Astrocyte (in vitro differentiated cells and primary cell): Measurements from ENCODE around the gene PCK1. TPM values are rescaled to one million over a fixed set of nuclear protein-coding genes. Genes with fewer than 3 reads are reported as not detected.

ENCODE experiments used
- DNase-seq: peaks from one replicate; pipeline ENCODE4 v3.0.0-alpha.2; 2010; ENCODE audit warnings: low read depth
- FAIRE-seq: peaks from 2 replicates; lab custom pipeline; 2011; peaks lifted over from hg19 to GRCh38; lab: Jason Lieb, UNC
- H2AFZ ChIP-seq: 2 replicates; pipeline ENCODE4 v1.6.0; 2012; ENCODE audit warnings: low read depth, low read length, inconsistent platforms
- H3K27ac ChIP-seq: 2 replicates; pipeline ENCODE4 v1.5.1; 2011; ENCODE audit warnings: low read depth, low read length, inconsistent platforms
- H3K27me3 ChIP-seq: 2 replicates; pipeline ENCODE4 v1.6.0; 2011; ENCODE audit warnings: low read length, inconsistent platforms; ENCODE audit not compliant: insufficient read depth
- H3K36me3 ChIP-seq: 2 replicates; pipeline ENCODE4 v1.5.1; 2011; ENCODE audit warnings: low read length, inconsistent platforms; ENCODE audit not compliant: insufficient read depth
- H3K4me1 ChIP-seq: 2 replicates; pipeline ENCODE4 v1.5.1; 2011; ENCODE audit warnings: low read length, inconsistent platforms; ENCODE audit not compliant: insufficient read depth
- H3K4me2 ChIP-seq: 2 replicates; pipeline ENCODE4 v1.6.0; 2012; ENCODE audit warnings: low read length, inconsistent platforms
- H3K4me3 ChIP-seq: 2 replicates; pipeline ENCODE4 v1.5.1; 2011; ENCODE audit warnings: low read depth, mild to moderate bottlenecking, low read length, inconsistent platforms; ENCODE audit not compliant: insufficient read depth
- H3K79me2 ChIP-seq: 2 replicates; pipeline ENCODE4 v1.6.0; 2012; ENCODE audit warnings: mild to moderate bottlenecking, low read length, inconsistent platforms; ENCODE audit not compliant: insufficient read depth
- H3K9ac ChIP-seq: 2 replicates; pipeline ENCODE4 v1.6.0; 2012; ENCODE audit warnings: mild to moderate bottlenecking, low read length, inconsistent platforms
- H3K9me3 ChIP-seq: 2 replicates; pipeline ENCODE4 v1.5.1; 2012; ENCODE audit warnings: low read depth, mild to moderate bottlenecking, low read length, inconsistent platforms; ENCODE audit not compliant: insufficient read depth
- H4K20me1 ChIP-seq: 2 replicates; pipeline ENCODE4 v1.6.0; 2012; ENCODE audit warnings: low read length, inconsistent platforms; ENCODE audit not compliant: insufficient read depth
- H3K27ac Mint-ChIP-seq: one replicate; pipeline ENCODE4 v1.8.0; 2021; ENCODE audit warnings: mild to moderate bottlenecking, mixed read lengths; ENCODE audit not compliant: unreplicated experiment
- H3K27me3 Mint-ChIP-seq: one replicate; pipeline ENCODE4 v1.8.0; 2021; ENCODE audit warnings: low read depth, mixed read lengths; ENCODE audit not compliant: unreplicated experiment
- H3K36me3 Mint-ChIP-seq: one replicate; pipeline ENCODE4 v1.8.0; 2021; ENCODE audit warnings: low read depth, mixed read lengths; ENCODE audit not compliant: unreplicated experiment
- H3K4me1 Mint-ChIP-seq: one replicate; pipeline ENCODE4 v1.8.0; 2021; ENCODE audit warnings: low read depth, mixed read lengths; ENCODE audit not compliant: unreplicated experiment
- H3K4me3 Mint-ChIP-seq: one replicate; pipeline ENCODE4 v1.8.0; 2021; ENCODE audit warnings: mild to moderate bottlenecking, moderate library complexity, mixed read lengths; ENCODE audit not compliant: unreplicated experiment
- H3K9me3 Mint-ChIP-seq: one replicate; pipeline ENCODE4 v1.8.0; 2021; ENCODE audit warnings: mild to moderate bottlenecking, mixed read lengths; ENCODE audit not compliant: unreplicated experiment
- CTCF ChIP-seq: IDR thresholded peaks from 2 replicates; pipeline ENCODE4 v1.5.1; 2011; ENCODE audit warnings: low read depth, mild to moderate bottlenecking, inconsistent platforms, low read length, moderate library complexity; ENCODE audit not compliant: insufficient read depth
- EZH2 ChIP-seq: IDR thresholded peaks from 2 replicates; pipeline ENCODE4 v1.6.1; 2012; ENCODE audit warnings: mild to moderate bottlenecking, low read length, inconsistent platforms; ENCODE audit not compliant: insufficient read depth
- total RNA-seq: library from RNA; stranded (reverse); gene quantifications from 2 replicates; pipeline ENCODE4 v1.2.1, GENCODE V29; 2021

The PCK1 gene
- total RNA-seq, 1 donor from 2014 or later = not detected

DNA sequence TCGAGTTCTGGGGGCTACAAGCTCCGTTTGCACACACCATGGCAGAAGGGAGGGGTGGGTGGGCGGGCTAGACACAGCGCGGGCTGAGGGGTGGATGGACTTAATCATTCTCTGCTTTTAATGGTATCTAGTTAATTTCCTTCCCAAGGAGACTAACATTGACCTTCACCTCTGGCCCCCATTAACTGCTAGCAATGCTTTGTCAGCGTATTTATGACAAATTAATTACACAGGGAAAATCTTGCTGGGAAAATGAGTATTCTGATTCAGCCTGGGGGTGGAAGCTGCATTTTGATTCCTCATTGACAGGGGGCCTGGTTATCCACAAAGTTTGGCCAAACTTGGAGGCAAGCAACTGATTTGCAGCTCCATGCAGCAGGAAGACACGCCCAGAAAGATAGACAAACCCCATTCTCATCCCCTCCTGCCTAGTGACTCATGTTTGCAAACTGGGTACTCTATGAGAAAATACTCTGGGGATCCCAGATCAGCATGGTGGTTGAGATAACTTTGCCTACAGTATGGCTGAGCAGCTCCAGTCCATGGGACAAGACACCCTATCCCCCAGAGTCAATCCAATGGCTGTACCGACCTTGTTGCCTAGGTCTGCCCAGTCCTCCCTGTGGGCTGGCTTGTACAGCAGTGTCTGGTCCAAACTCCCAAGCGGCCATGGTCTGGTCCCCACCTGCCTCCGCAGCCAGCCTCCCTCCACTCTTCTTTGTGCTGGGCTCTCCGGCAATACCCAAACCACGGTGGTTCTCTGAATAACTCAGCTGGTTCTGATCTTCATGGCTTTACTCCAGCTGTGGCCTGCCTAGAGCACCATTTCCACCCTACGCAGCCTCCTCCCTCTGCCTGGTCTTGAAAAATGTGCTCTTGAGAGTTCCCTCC, 39.7 kb downstream of the PCK1 start:
- Histone ChIP-seq H3K4me1 (no peaks in the 10 kb centered on the region), H3K79me2 (no peaks in the 10 kb centered on the region), H3K4me2 (no peak overlapping the region), H3K27me3 (no peaks in the 10 kb centered on the region), H3K27ac (no peak overlapping the region), H3K9ac (no peak overlapping the region), H4K20me1 (no peaks in the 10 kb centered on the region), H2AFZ (no peak overlapping the region), H3K4me3 (no peak overlapping the region), H3K9me3 (no peaks in the 10 kb centered on the region), H3K36me3 (no peaks in the 10 kb centered on the region)
- peaks cover 1% of the 10 kb centered on the region for H3K9me3 Mint-ChIP-seq
- H3K27me3 Mint-ChIP-seq = peaks cover 17% of the 10 kb centered on the region
- FAIRE-seq (no peak), DNase-seq (no peak)
- no peak overlapping the region for H3K27ac Mint-ChIP-seq
- no peaks in the 10 kb centered on the region for H3K4me1 Mint-ChIP-seq
- no peak overlapping the region for H3K4me3 Mint-ChIP-seq
- no peaks in the 10 kb centered on the region for H3K36me3 Mint-ChIP-seq
- TF ChIP-seq CTCF = no peak
- TF ChIP-seq EZH2 = no peak

GRCh38 chr20:57601211-57601570, 40.3 kb downstream of the PCK1 start:
- no peak overlapping the region for H3K4me2 ChIP-seq
- H3K9ac ChIP-seq = no peak overlapping the region
- no peaks in the 10 kb centered on the region for H4K20me1 ChIP-seq
- no peak overlapping the region for H3K4me3 ChIP-seq
- no peaks in the 10 kb centered on the region for H3K36me3 ChIP-seq
- DNase-seq = no peak
- Mint-ChIP-seq H3K27ac (no peak overlapping the region), H3K36me3 (no peaks in the 10 kb centered on the region), H3K4me1 (no peaks in the 10 kb centered on the region), H3K27me3 (peaks cover 21% of the 10 kb centered on the region), H3K9me3 (peaks cover 1% of the 10 kb centered on the region), H3K4me3 (no peak overlapping the region)
- TF ChIP-seq CTCF (no peak), EZH2 (no peak)
- H3K4me1 ChIP-seq = no peaks in the 10 kb centered on the region
- no peak overlapping the region for H3K27ac ChIP-seq
- no peaks in the 10 kb centered on the region for H3K9me3 ChIP-seq
- no peak for FAIRE-seq
- H3K79me2 ChIP-seq = no peaks in the 10 kb centered on the region
- no peak overlapping the region for H2AFZ ChIP-seq
- H3K27me3 ChIP-seq = peaks cover 2% of the 10 kb centered on the region

DNA sequence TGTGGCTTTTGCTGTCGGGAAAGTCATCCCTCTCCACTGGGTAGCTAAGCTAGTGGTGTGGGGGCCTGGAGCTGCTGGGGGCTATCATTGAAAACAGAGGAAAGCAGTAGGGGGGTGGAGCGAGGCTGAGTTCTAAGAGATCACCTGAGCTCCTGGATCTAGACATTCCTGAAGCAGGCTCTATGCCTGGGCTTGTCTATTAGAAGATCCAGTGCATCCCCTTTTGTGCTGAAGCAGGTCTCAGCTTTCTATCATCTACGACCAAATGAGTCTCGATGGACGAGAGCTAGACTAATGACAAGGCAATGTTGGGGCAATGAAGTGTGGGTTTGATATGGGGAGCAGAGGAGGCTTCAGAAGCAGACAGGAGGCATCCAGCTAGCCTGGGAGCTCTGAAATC, 40.8 kb downstream of the PCK1 start:
- Histone ChIP-seq H3K27ac (no peak overlapping the region), H3K4me2 (no peak overlapping the region), H3K36me3 (no peaks in the 10 kb centered on the region), H4K20me1 (no peaks in the 10 kb centered on the region), H3K79me2 (no peaks in the 10 kb centered on the region), H2AFZ (no peak overlapping the region), H3K4me3 (no peak overlapping the region), H3K9me3 (no peaks in the 10 kb centered on the region), H3K27me3 (peaks cover 7% of the 10 kb centered on the region), H3K4me1 (no peaks in the 10 kb centered on the region), H3K9ac (no peak overlapping the region)
- H3K4me3 Mint-ChIP-seq = no peak overlapping the region
- no peaks in the 10 kb centered on the region for H3K4me1 Mint-ChIP-seq
- DNase-seq (no peak), FAIRE-seq (no peak)
- no peak overlapping the region for H3K27ac Mint-ChIP-seq
- H3K36me3 Mint-ChIP-seq = no peaks in the 10 kb centered on the region
- peaks cover 25% of the 10 kb centered on the region for H3K27me3 Mint-ChIP-seq
- TF ChIP-seq CTCF (no peak), EZH2 (no peak)
- peaks cover 1% of the 10 kb centered on the region for H3K9me3 Mint-ChIP-seq
